K562 (cell line): ENCODE data around the gene MCU. TPM values are rescaled to one million over a fixed set of nuclear protein-coding genes. Genes with fewer than 3 reads are reported as not detected.

Experiments
- ATAC-seq: fragments of 200-7000 bp; cut with Tn5 transposase; 3 replicates; pipeline ENCODE4 v1.9.1; 2020; ENCODE audit warnings: moderate library complexity
- BruUV-seq: library from RNA; stranded (reverse); fragments of 400-500 nt; replicated peaks from 2 replicates; lab custom pipeline; 2021; lab: Mats Ljungman, UMichigan
- CTCF ChIA-PET: fragments of 300-600 bp; formaldehyde crosslinking; extraction: SDS; loops from one replicate; lab custom pipeline; 2021; ENCODE audit warnings: low intra/inter-chr PET ratio; lab: Yijun Ruan, JAX
- POLR2A ChIA-PET: fragments of 300-600, 350-650 bp; sonication (Branson Sonifier 250); formaldehyde crosslinking; extraction: SDS; loops from one replicate; lab custom pipeline; 2021; ENCODE audit warnings: antibody characterized with exemption, inconsistent platforms; lab: Yijun Ruan, JAX
- DNase-seq, 4 experiments: peaks; one replicate each; pipeline versions ENCODE4 v3.0.0 to v3.0.0-alpha.2; 2011 to 2018; ENCODE audit warnings: low spot score in 3 of 4, mixed read lengths in 3 of 4; ENCODE audit errors: extremely low read depth in 1 of 4
- FAIRE-seq: peaks from 2 replicates; lab custom pipeline; 2011; peaks lifted over from hg19 to GRCh38; lab: Jason Lieb, UNC
- H2AFZ ChIP-seq: 2 replicates; pipeline ENCODE4 v1.6.0; 2011; ENCODE audit warnings: low read depth, low read length, control low read depth, inconsistent platforms
- H3K27ac ChIP-seq: fragments of 200-600 bp; 3 replicates; pipeline ENCODE4 v1.8.0; 2011; ENCODE audit warnings: low read depth, mild to moderate bottlenecking, control low read depth, inconsistent platforms, low read length, moderate library complexity, mixed read lengths; ENCODE audit errors: extremely low read depth
- H3K27me3 ChIP-seq, 2 experiments: fragments of 300-600 bp in 1 of 2; 2 replicates in 1 of 2; 3 replicates in 1 of 2; pipeline versions ENCODE4 v1.6.0 to v1.8.0; 2011; ENCODE audit warnings: inconsistent platforms in 2 of 2, low read length in 2 of 2, mild to moderate bottlenecking in 1 of 2, mixed read lengths in 1 of 2, moderate library complexity in 1 of 2; ENCODE audit not compliant: control insufficient read depth in 2 of 2, insufficient read depth in 2 of 2
- H3K36me3 ChIP-seq: fragments of 300-600 bp; 3 replicates; pipeline ENCODE4 v1.8.0; 2011; ENCODE audit warnings: mild to moderate bottlenecking, low read length, inconsistent platforms; ENCODE audit not compliant: control insufficient read depth, insufficient read depth
- H3K4me1 ChIP-seq, 2 experiments: fragments of 200-600 bp in 1 of 2; replicated peaks in 1 of 2; 2 replicates in 1 of 2; 3 replicates in 1 of 2; pipeline versions ENCODE4 v1.5.1 to v1.8.0; 2011; ENCODE audit warnings: inconsistent platforms in 2 of 2, low read length in 2 of 2, mild to moderate bottlenecking in 1 of 2, mixed read lengths in 1 of 2, moderate library complexity in 1 of 2; ENCODE audit not compliant: control insufficient read depth in 2 of 2, insufficient read depth in 2 of 2
- H3K4me2 ChIP-seq: 2 replicates; pipeline ENCODE4 v1.6.1; 2011; ENCODE audit warnings: low read length, control low read depth, inconsistent platforms, mixed read lengths; ENCODE audit not compliant: insufficient read depth
- H3K4me3 ChIP-seq: fragments of 200-600 bp; sonication (generic), shearing (Covaris generic); 2 replicates; pipeline ENCODE4 v1.5.1; 2016; ENCODE audit warnings: control low read depth, inconsistent platforms
- H3K79me2 ChIP-seq: fragments of 200-600 bp; 3 replicates; pipeline ENCODE4 v1.8.0; 2011; ENCODE audit warnings: low read length, inconsistent platforms; ENCODE audit not compliant: control insufficient read depth, insufficient read depth
- H3K9ac ChIP-seq, 2 experiments: 2 replicates each; pipeline versions ENCODE4 v1.6.0 to v1.6.1; 2011; ENCODE audit warnings: low read depth in 2 of 2, low read length in 2 of 2, control low read depth in 1 of 2, inconsistent platforms in 1 of 2, mild to moderate bottlenecking in 1 of 2, mixed read lengths in 1 of 2; ENCODE audit not compliant: insufficient read depth in 1 of 2
- H3K9me1 ChIP-seq: one replicate; pipeline ENCODE4 v1.6.0; 2011; ENCODE audit warnings: inconsistent platforms, mild to moderate bottlenecking, low read length, moderate library complexity; ENCODE audit not compliant: control insufficient read depth, insufficient read depth
- H3K9me3 ChIP-seq: replicated peaks from 2 replicates; pipeline ENCODE4 v1.5.1; 2011; ENCODE audit warnings: low read depth, low read length, inconsistent platforms; ENCODE audit not compliant: control insufficient read depth, insufficient read depth
- H4K20me1 ChIP-seq: replicated peaks from 2 replicates; pipeline ENCODE4 v1.6.1; 2011; ENCODE audit warnings: low read length, inconsistent platforms, mixed read lengths; ENCODE audit not compliant: control insufficient read depth, insufficient read depth
- ATF1 ChIP-seq, 2 experiments: fragments of 450-650 bp in 1 of 2; IDR thresholded peaks; 2 replicates each; pipeline ENCODE4 v1.6.1; 2016; ENCODE audit warnings: missing compliant biosample characterization in 1 of 2, missing genetic modification characterization in 1 of 2
- HSF4 ChIP-seq: fragments of 250-450 bp; sonication (Bioruptor Pico); IDR thresholded peaks from 2 replicates; pipeline ENCODE4 v2.1.2; 2022; ENCODE audit warnings: mild to moderate bottlenecking, moderate library complexity, borderline replicate concordance
- MIER1 ChIP-seq: fragments of 450-650 bp; IDR thresholded peaks from 2 replicates; pipeline ENCODE4 v1.6.1; 2016; ENCODE audit warnings: antibody characterized with exemption, mild to moderate bottlenecking, low read depth
- MTA2 ChIP-seq: fragments of 450-650 bp; IDR thresholded peaks from 2 replicates; pipeline ENCODE4 v1.6.1; 2016; ENCODE audit warnings: low read depth
- NEUROD1 ChIP-seq: fragments of 150-350 bp; IDR thresholded peaks from 2 replicates; pipeline ENCODE4 v1.6.1; 2014; ENCODE audit warnings: borderline replicate concordance, low read length, low read depth; ENCODE audit not compliant: partially characterized antibody
- NFIX ChIP-seq: fragments of 250-450 bp; sonication (Bioruptor Pico); IDR thresholded peaks from 2 replicates; pipeline ENCODE4 v1.4.0; 2020; ENCODE audit warnings: low read depth, mild to moderate bottlenecking, moderate library complexity
- PTTG1 ChIP-seq: fragments of 450-650 bp; IDR thresholded peaks from 2 replicates; pipeline ENCODE4 v1.6.1; 2016; ENCODE audit warnings: low read depth, mild to moderate bottlenecking, missing genetic modification characterization, missing compliant biosample characterization
- SIN3B ChIP-seq: fragments of 450-650 bp; IDR thresholded peaks from 2 replicates; pipeline ENCODE4 v1.6.1; 2017; ENCODE audit warnings: low read depth, mild to moderate bottlenecking, moderate library complexity
- SMARCB1 ChIP-seq: IDR thresholded peaks from 2 replicates; pipeline ENCODE4 v1.6.1; 2011; ENCODE audit warnings: improper control_type of control experiment, low read depth; ENCODE audit not compliant: insufficient read length
- THRAP3 ChIP-seq: fragments of 450-650 bp; IDR thresholded peaks from 2 replicates; pipeline ENCODE4 v1.6.1; 2016; ENCODE audit warnings: mild to moderate bottlenecking, inconsistent platforms, borderline replicate concordance
- ZNF41 ChIP-seq: fragments of 250-450 bp; sonication (Bioruptor Pico); conservative IDR thresholded peaks from 2 replicates; pipeline ENCODE4 v1.4.0; 2020; ENCODE audit warnings: mild to moderate bottlenecking
- WGBS: fragments of 100-300 bp; shearing (Covaris generic); methylation state at CpG from one replicate; pipeline ENCODE4 v1.1.6; 2016; ENCODE audit warnings: low coverage, mixed read lengths; ENCODE audit not compliant: insufficient coverage; ENCODE audit errors: missing lambda C conversion rate; 5-methylcytosine and 5-hydroxymethylcytosine counted together
- in situ Hi-C: fragments of 300-500 bp; cut with MboI; formaldehyde crosslinking; loops from 4 replicates; pipeline ENCODE4 v1.15.0; 2018; ENCODE audit warnings: inconsistent platforms, mixed read lengths
- intact Hi-C: fragments of 100-400 bp; cut with micrococcal nuclease; formaldehyde crosslinking; loops from 2 replicates; pipeline ENCODE4 v1.14.2; 2022
- polyA plus RNA-seq, 8 experiments: library from polyadenylated mRNA; depleted of rRNA in 4 of 8; stranded (reverse) in 5 of 8; unstranded in 3 of 8; fragments of >200 nt; fragmentation: Nextera tagmentation in 2 of 8; fragmentation: Illumina TruSeq in 1 of 8; extraction: Ambion mirVana in 2 of 8; extraction: Trizol in 1 of 8; gene quantifications; 2 replicates each; pipeline versions ENCODE4 v1.2.1 to v1.2.3, GENCODE V29; 2011 to 2014; ENCODE audit warnings: inconsistent platforms in 1 of 8, missing spikeins in 1 of 8
- total RNA-seq, 7 experiments: library from RNA; depleted of rRNA in 6 of 7; stranded (reverse); fragments of >200 nt in 6 of 7; fragmentation: Illumina TruSeq in 2 of 7; extraction: Trizol in 2 of 7; gene quantifications; 2 replicates each; pipeline versions ENCODE4 v1.2.1 to v1.2.3, GENCODE V29; 2011 to 2021; ENCODE audit warnings: low replicate concordance in 1 of 7
- TF ChIP-seq, protein P1 (sequence below): fragments of 450-650 bp; IDR thresholded peaks from 2 replicates; pipeline ENCODE4 v1.6.1; 2016
- TF ChIP-seq, protein P2 (sequence below): fragments of 450-650 bp; formaldehyde crosslinking; IDR thresholded peaks from 2 replicates; pipeline ENCODE4 v1.4.0; 2022; ENCODE audit warnings: missing genetic modification characterization
- TF ChIP-seq, protein P3 (sequence below): sonication (generic); formaldehyde crosslinking; IDR thresholded peaks from 2 replicates; pipeline ENCODE4 v1.8.1; 2023; ENCODE audit warnings: mild to moderate bottlenecking, missing genetic modification reagents
- TF ChIP-seq, protein P4 (sequence below): fragments of 250-450 bp; sonication (Bioruptor Pico); IDR thresholded peaks from 2 replicates; pipeline ENCODE4 v1.4.0; 2020; ENCODE audit warnings: mild to moderate bottlenecking, moderate library complexity, borderline replicate concordance

The MCU gene
- total and polyA plus RNA-seq, 9 of the 15 experiments (the other 6 are each of a cell fraction or from before 2014, with no cell fraction given) = 8.2 to 88.8 (median 21.3) TPM

DNA sequence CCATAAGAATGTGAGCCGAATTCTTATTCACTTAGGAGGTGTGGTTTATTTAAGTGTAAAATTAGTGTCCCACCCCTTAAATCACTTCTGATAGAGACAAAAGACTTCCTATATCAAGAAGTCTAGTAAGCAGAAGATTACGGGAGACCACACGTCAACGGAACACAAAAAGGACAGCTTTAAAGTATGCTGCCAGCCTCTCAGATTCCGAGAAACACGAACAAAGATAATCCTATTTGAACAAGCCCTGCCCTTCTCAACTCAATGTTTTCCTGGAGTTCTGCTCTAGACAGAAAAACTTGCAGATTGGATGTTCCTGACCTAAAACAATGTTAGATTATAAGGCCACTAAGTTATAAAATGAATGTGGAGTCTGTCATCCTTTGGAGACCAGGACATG is 4.9 kb upstream of the MCU start:
- intact Hi-C loops (no loop called here), in situ Hi-C loops (no loop called here)
- POLR2A ChIA-PET = interaction anchor here (0.6 to 1.5 kb wide), 5 partner anchors 8 to 923 kb away, joined by 3 to 5 read pairs (median 4); no protein-coding TSS in a partner anchor
- H3K79me2 ChIP-seq = no peaks in the 10 kb centered on the region
- H3K4me3 ChIP-seq = no peak overlapping the region
- H3K27me3 ChIP-seq = no peaks in the 10 kb centered on the region
- no TSS peak for BruUV-seq
- H4K20me1 ChIP-seq = no peaks in the 10 kb centered on the region
- H3K9me1 ChIP-seq = no peaks in the 10 kb centered on the region
- no peak overlapping the region for H3K9ac ChIP-seq
- peak overlapping the region; percentile 73 for H2AFZ ChIP-seq
- peaks cover 26 to 35% of the 10 kb centered on the region in 2 experiments for H3K4me1 ChIP-seq
- no peak for FAIRE-seq
- 14% methylated on average over 6 of the region's 6 CpGs for WGBS
- ATAC-seq = no peak
- H3K27ac ChIP-seq = peak overlapping the region; percentile 24; the same call in 1 of the 3 replicates
- H3K36me3 ChIP-seq = no peaks in the 10 kb centered on the region
- no peak overlapping the region; the same call in 1 of the 2 replicates for H3K4me2 ChIP-seq
- DNase-seq = peak in 2 of 4 experiments; percentile 32 to 49
- CTCF ChIA-PET = no interaction called here
- no peaks in the 10 kb centered on the region for H3K9me3 ChIP-seq
- no peak for TF ChIP-seq PTTG1 (tag)
- TF ChIP-seq NFIX (CRISPR knock-in tag) = no peak
- TF ChIP-seq, protein P1, sequence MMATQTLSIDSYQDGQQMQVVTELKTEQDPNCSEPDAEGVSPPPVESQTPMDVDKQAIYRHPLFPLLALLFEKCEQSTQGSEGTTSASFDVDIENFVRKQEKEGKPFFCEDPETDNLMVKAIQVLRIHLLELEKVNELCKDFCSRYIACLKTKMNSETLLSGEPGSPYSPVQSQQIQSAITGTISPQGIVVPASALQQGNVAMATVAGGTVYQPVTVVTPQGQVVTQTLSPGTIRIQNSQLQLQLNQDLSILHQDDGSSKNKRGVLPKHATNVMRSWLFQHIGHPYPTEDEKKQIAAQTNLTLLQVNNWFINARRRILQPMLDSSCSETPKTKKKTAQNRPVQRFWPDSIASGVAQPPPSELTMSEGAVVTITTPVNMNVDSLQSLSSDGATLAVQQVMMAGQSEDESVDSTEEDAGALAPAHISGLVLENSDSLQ = peak; percentile 20; the same call in 1 of the 2 replicates
- no peak for TF ChIP-seq ATF1 (CRISPR knock-in tag; IDR thresholded peaks at IDR 0.05)
- TF ChIP-seq ATF1 (tag; IDR thresholded peaks at IDR 0.05) = no peak
- TF ChIP-seq THRAP3 = no peak
- TF ChIP-seq, protein P2, sequence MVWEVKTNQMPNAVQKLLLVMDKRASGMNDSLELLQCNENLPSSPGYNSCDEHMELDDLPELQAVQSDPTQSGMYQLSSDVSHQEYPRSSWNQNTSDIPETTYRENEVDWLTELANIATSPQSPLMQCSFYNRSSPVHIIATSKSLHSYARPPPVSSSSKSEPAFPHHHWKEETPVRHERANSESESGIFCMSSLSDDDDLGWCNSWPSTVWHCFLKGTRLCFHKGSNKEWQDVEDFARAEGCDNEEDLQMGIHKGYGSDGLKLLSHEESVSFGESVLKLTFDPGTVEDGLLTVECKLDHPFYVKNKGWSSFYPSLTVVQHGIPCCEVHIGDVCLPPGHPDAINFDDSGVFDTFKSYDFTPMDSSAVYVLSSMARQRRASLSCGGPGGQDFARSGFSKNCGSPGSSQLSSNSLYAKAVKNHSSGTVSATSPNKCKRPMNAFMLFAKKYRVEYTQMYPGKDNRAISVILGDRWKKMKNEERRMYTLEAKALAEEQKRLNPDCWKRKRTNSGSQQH = no peak
- TF ChIP-seq SMARCB1 = peak; percentile 30
- TF ChIP-seq SIN3B = no peak
- no peak for TF ChIP-seq MIER1
- no peak for TF ChIP-seq MTA2
- no peak for TF ChIP-seq ZNF41
- TF ChIP-seq, protein P3, sequence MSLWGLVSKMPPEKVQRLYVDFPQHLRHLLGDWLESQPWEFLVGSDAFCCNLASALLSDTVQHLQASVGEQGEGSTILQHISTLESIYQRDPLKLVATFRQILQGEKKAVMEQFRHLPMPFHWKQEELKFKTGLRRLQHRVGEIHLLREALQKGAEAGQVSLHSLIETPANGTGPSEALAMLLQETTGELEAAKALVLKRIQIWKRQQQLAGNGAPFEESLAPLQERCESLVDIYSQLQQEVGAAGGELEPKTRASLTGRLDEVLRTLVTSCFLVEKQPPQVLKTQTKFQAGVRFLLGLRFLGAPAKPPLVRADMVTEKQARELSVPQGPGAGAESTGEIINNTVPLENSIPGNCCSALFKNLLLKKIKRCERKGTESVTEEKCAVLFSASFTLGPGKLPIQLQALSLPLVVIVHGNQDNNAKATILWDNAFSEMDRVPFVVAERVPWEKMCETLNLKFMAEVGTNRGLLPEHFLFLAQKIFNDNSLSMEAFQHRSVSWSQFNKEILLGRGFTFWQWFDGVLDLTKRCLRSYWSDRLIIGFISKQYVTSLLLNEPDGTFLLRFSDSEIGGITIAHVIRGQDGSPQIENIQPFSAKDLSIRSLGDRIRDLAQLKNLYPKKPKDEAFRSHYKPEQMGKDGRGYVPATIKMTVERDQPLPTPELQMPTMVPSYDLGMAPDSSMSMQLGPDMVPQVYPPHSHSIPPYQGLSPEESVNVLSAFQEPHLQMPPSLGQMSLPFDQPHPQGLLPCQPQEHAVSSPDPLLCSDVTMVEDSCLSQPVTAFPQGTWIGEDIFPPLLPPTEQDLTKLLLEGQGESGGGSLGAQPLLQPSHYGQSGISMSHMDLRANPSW (CRISPR knock-in tag) = no peak
- TF ChIP-seq HSF4 = no peak
- TF ChIP-seq, protein P4, sequence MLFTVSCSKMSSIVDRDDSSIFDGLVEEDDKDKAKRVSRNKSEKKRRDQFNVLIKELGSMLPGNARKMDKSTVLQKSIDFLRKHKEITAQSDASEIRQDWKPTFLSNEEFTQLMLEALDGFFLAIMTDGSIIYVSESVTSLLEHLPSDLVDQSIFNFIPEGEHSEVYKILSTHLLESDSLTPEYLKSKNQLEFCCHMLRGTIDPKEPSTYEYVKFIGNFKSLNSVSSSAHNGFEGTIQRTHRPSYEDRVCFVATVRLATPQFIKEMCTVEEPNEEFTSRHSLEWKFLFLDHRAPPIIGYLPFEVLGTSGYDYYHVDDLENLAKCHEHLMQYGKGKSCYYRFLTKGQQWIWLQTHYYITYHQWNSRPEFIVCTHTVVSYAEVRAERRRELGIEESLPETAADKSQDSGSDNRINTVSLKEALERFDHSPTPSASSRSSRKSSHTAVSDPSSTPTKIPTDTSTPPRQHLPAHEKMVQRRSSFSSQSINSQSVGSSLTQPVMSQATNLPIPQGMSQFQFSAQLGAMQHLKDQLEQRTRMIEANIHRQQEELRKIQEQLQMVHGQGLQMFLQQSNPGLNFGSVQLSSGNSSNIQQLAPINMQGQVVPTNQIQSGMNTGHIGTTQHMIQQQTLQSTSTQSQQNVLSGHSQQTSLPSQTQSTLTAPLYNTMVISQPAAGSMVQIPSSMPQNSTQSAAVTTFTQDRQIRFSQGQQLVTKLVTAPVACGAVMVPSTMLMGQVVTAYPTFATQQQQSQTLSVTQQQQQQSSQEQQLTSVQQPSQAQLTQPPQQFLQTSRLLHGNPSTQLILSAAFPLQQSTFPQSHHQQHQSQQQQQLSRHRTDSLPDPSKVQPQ (CRISPR knock-in tag) = no peak
- TF ChIP-seq NEUROD1 = no peak
